NB4 (cell line): Measurements from ENCODE around the gene EIF4G3.

Source experiments
- CTCF ChIP-seq: IDR thresholded peaks from one replicate; pipeline ENCODE4 v1.5.1; 2012; ENCODE audit warnings: low read depth, low read length
- MAX ChIP-seq: IDR thresholded peaks from 2 replicates; pipeline ENCODE4 v1.6.1; 2011; ENCODE audit warnings: low read depth, low read length
- POLR2A ChIP-seq: IDR thresholded peaks from 2 replicates; pipeline ENCODE4 v1.6.1; 2011; ENCODE audit warnings: mild to moderate bottlenecking; ENCODE audit not compliant: insufficient read length; ENCODE audit errors: extremely low read depth

- TF ChIP-seq CTCF, result no peak
- TF ChIP-seq POLR2A, result no peak
- TF ChIP-seq MAX, result no peak
These were observed 79.0 kb downstream of the EIF4G3 start for GRCh38 chr1:21097729-21098128.
